Endothelial cell of umbilical vein (primary cell): Measurements from ENCODE around the gene SH3RF3. TPM values are rescaled to one million over a fixed set of nuclear protein-coding genes. Genes with fewer than 3 reads are reported as not detected.
A peak's percentile ranks its signal among the peaks of the same experiment; 100 is the strongest.

Experiments used
- BruUV-seq: library from RNA; stranded (reverse); fragments of 400-500 nt; replicated peaks from 2 replicates; lab custom pipeline; 2021; lab: Mats Ljungman, UMichigan
- CTCF ChIA-PET: fragments of 300-600, 350-600 bp; sonication (Branson Sonifier 250); formaldehyde crosslinking; loops from one replicate; lab custom pipeline; 2021; ENCODE audit warnings: antibody characterized with exemption, inconsistent platforms; lab: Charles Lee
- POLR2A ChIA-PET: fragments of 300-600, 350-600 bp; sonication (Branson Sonifier 250); formaldehyde crosslinking; loops from one replicate; lab custom pipeline; 2021; ENCODE audit warnings: antibody characterized with exemption, inconsistent platforms; lab: Charles Lee
- DNase-seq: peaks from one replicate; pipeline ENCODE4 v3.0.0-alpha.2; 2011; ENCODE audit warnings: low read depth, low spot score
- FAIRE-seq: peaks from 2 replicates; lab custom pipeline; 2011; peaks lifted over from hg19 to GRCh38; lab: Jason Lieb, UNC
- H2AFZ ChIP-seq: 2 replicates; pipeline ENCODE4 v1.6.0; 2012; ENCODE audit warnings: low read depth, low read length, control low read depth, inconsistent platforms
- H3K27ac ChIP-seq: 2 replicates; pipeline ENCODE4 v1.5.1; 2011; ENCODE audit warnings: low read depth, mild to moderate bottlenecking, control low read depth, low read length, moderate library complexity; ENCODE audit not compliant: insufficient read depth
- H3K27me3 ChIP-seq, 2 experiments: 2 replicates each; pipeline versions ENCODE4 v1.6.0 to v1.6.1; 2011; ENCODE audit warnings: low read length in 2 of 2, mixed read lengths in 1 of 2; ENCODE audit not compliant: control insufficient read depth in 2 of 2, insufficient read depth in 2 of 2
- H3K36me3 ChIP-seq, 2 experiments: 2 replicates in 1 of 2; 3 replicates in 1 of 2; pipeline ENCODE4 v1.5.1; 2011; ENCODE audit warnings: low read length in 2 of 2, mild to moderate bottlenecking in 1 of 2, moderate library complexity in 1 of 2; ENCODE audit not compliant: control insufficient read depth in 2 of 2, insufficient read depth in 2 of 2; ENCODE audit errors: extremely low read depth in 1 of 2
- H3K4me1 ChIP-seq: 3 replicates; pipeline ENCODE4 v1.5.1; 2011; ENCODE audit warnings: mild to moderate bottlenecking, low read length; ENCODE audit not compliant: control insufficient read depth, insufficient read depth; ENCODE audit errors: extremely low read depth
- H3K4me2 ChIP-seq: 2 replicates; pipeline ENCODE4 v1.6.1; 2011; ENCODE audit warnings: low read length, control low read depth, mixed read lengths; ENCODE audit not compliant: insufficient read depth
- H3K4me3 ChIP-seq, 3 experiments: fragments of 200-600 bp in 1 of 3; sonication (generic), shearing (Covaris generic) in 1 of 3; replicated peaks in 1 of 3; 2 replicates each; pipeline ENCODE4 v1.5.1; 2011 to 2016; ENCODE audit warnings: control low read depth in 3 of 3, low read length in 3 of 3, mild to moderate bottlenecking in 2 of 3, inconsistent platforms in 1 of 3, low read depth in 1 of 3, moderate library complexity in 1 of 3; ENCODE audit not compliant: insufficient read depth in 1 of 3
- H3K79me2 ChIP-seq: 2 replicates; pipeline ENCODE4 v1.6.0; 2012; ENCODE audit warnings: low read length, inconsistent platforms; ENCODE audit not compliant: control insufficient read depth, insufficient read depth
- H3K9ac ChIP-seq: replicated peaks from 2 replicates; pipeline ENCODE3; 2011; ENCODE audit warnings: low read length, control low read depth; ENCODE audit not compliant: insufficient read depth; ENCODE audit errors: extremely low read depth
- H3K9me1 ChIP-seq: replicated peaks from 3 replicates; pipeline ENCODE4 v1.6.0; 2011; ENCODE audit warnings: mild to moderate bottlenecking, low read length; ENCODE audit not compliant: control insufficient read depth, insufficient read depth; ENCODE audit errors: extremely low read depth
- H3K9me3 ChIP-seq: replicated peaks from 2 replicates; pipeline ENCODE4 v1.5.1; 2012; ENCODE audit warnings: low read length, inconsistent platforms; ENCODE audit not compliant: control insufficient read depth, insufficient read depth
- H4K20me1 ChIP-seq: replicated peaks from 2 replicates; pipeline ENCODE3; 2011; ENCODE audit warnings: mild to moderate bottlenecking, low read length; ENCODE audit not compliant: control insufficient read depth, insufficient read depth; ENCODE audit errors: extremely low read depth
- CTCF ChIP-seq, 2 donors: IDR thresholded peaks; 1 replicate in 1 of 2; 2 replicates in 1 of 2; pipeline ENCODE4 v1.5.1; 2011; ENCODE audit warnings: low read length in 2 of 2, mild to moderate bottlenecking in 2 of 2, moderate library complexity in 2 of 2, control low read depth in 1 of 2, inconsistent platforms in 1 of 2, low read depth in 1 of 2; ENCODE audit not compliant: insufficient read depth in 1 of 2; ENCODE audit errors: extremely low read depth in 1 of 2
- EZH2 ChIP-seq: IDR thresholded peaks from 2 replicates; pipeline ENCODE4 v1.6.1; 2012; ENCODE audit warnings: borderline replicate concordance, low read depth, mild to moderate bottlenecking, moderate library complexity, low read length, inconsistent platforms; ENCODE audit not compliant: severe bottlenecking
- FOS ChIP-seq: IDR thresholded peaks from 2 replicates; pipeline ENCODE4 v1.6.1; 2011; ENCODE audit warnings: mild to moderate bottlenecking, low read length, moderate library complexity, borderline replicate concordance; ENCODE audit not compliant: insufficient read depth
- GATA2 ChIP-seq: IDR thresholded peaks from 2 replicates; pipeline ENCODE4 v1.7.0; 2011; ENCODE audit warnings: low read depth, mild to moderate bottlenecking, moderate library complexity, mixed read lengths, low read length; ENCODE audit not compliant: insufficient read length, insufficient read depth
- JUN ChIP-seq: IDR thresholded peaks from 2 replicates; pipeline ENCODE4 v1.6.1; 2011; ENCODE audit warnings: borderline replicate concordance, low read depth; ENCODE audit not compliant: insufficient read length, insufficient read depth
- MAX ChIP-seq: IDR thresholded peaks from 2 replicates; pipeline ENCODE4 v1.6.1; 2011; ENCODE audit not compliant: insufficient read depth, insufficient read length
- MYC ChIP-seq: IDR thresholded peaks from one replicate; pipeline ENCODE4 v1.6.1; 2011; ENCODE audit warnings: mild to moderate bottlenecking, low read depth, low read length
- POLR2A ChIP-seq: IDR thresholded peaks from 2 replicates; pipeline ENCODE4 v1.6.1; 2012; ENCODE audit warnings: low read depth, mild to moderate bottlenecking, control low read depth, low read length
- POLR2AphosphoS5 ChIP-seq: IDR thresholded peaks from 2 replicates; pipeline ENCODE4 v1.6.1; 2012; ENCODE audit warnings: low read depth, mild to moderate bottlenecking, control low read depth, low read length, moderate library complexity; ENCODE audit not compliant: insufficient read depth
- dilution Hi-C: fragments of 300-500 bp; cut with MboI; formaldehyde crosslinking; loops from one replicate; pipeline ENCODE4 v1.15.0; 2019; ENCODE audit warnings: low sequenced_read_pairs; ENCODE audit not compliant: extremely low pct_ligation_motif_present
- intact Hi-C: fragments of 100-400 bp; cut with micrococcal nuclease; formaldehyde crosslinking; loops from one replicate; pipeline ENCODE4 v1.10.0; 2022
- polyA plus RNA-seq, 4 experiments: library from polyadenylated mRNA; depleted of rRNA in 3 of 4; stranded (reverse) in 3 of 4; unstranded in 1 of 4; fragments of >200 nt; gene quantifications; 2 replicates each; pipeline versions ENCODE4 v1.2.1 to v1.2.3, GENCODE V29; 2011 to 2012; ENCODE audit warnings: missing spikeins in 1 of 4
- total RNA-seq: library from RNA; stranded (reverse); gene quantifications from 2 replicates; pipeline ENCODE4 v1.2.3, GENCODE V29; 2021

SH3RF3 gene
- total and polyA plus RNA-seq, 2 donors (not counting 3 experiments of a cell fraction or from before 2014, with no cell fraction given), result 3.8 to 14.7 TPM

- Histone ChIP-seq H3K79me2 (peaks cover 15% of the 10 kb centered on the region), H2AFZ (no peak overlapping the region), H3K9me1 (no peaks in the 10 kb centered on the region), H3K36me3 (no peaks in the 10 kb centered on the region), H3K9me3 (no peaks in the 10 kb centered on the region), H3K4me2 (peak overlapping the region; percentile 76), H3K27ac (peak overlapping the region; percentile 76), H3K4me1 (peaks cover 54% of the 10 kb centered on the region), H4K20me1 (no peaks in the 10 kb centered on the region), H3K4me3 (peak overlapping the region in 1 of 3 experiments; percentile 34), H3K27me3 (no peaks in the 10 kb centered on the region), H3K9ac (peak overlapping the region; percentile 55)
- dilution Hi-C loops (no loop called here), intact Hi-C loops (loop anchor here (2.0 to 5.0 kb wide), 4 partner anchors 51 to 165 kb away; no protein-coding TSS in a partner anchor)
- FAIRE-seq (peak; percentile 99), DNase-seq (peak; percentile 92)
- POLR2A ChIA-PET, result interaction anchor here (0.8 kb wide), 1 partner anchor 19 kb away, joined by 3 read pairs; no protein-coding TSS in a partner anchor
- TSS peak; percentile 28 for BruUV-seq
- TF ChIP-seq POLR2AphosphoS5 (peak; percentile 97), JUN (peak; percentile 93), MYC (peak; percentile 22), CTCF (IDR thresholded peaks at IDR 0.05; ENCODE audit: extremely low read depth in 1 of 2, insufficient read depth in 1 of 2, low read depth in 1 of 2, low read length in 2 of 2) (no peak), MAX (no peak), EZH2 (no peak), POLR2A (peak; percentile 76), FOS (peak; percentile 98), GATA2 (no peak)
- CTCF ChIA-PET, result interaction anchor here (1.0 to 3.3 kb wide), 17 partner anchors 10 to 203 kb away, joined by 3 to 23 read pairs (median 4); partner anchors contain the start of gene SH3RF3
Observed at GRCh38 chr2:109331896-109332848, 203.2 kb downstream of the SH3RF3 start.
